ENCODE measurements around the gene TMEM253. TPM values are rescaled to one million over a fixed set of nuclear protein-coding genes. Genes with fewer than 3 reads are reported as not detected.

Gene TMEM253
- polyA plus RNA-seq, 1 experiment: 0.75 TPM

DNA sequence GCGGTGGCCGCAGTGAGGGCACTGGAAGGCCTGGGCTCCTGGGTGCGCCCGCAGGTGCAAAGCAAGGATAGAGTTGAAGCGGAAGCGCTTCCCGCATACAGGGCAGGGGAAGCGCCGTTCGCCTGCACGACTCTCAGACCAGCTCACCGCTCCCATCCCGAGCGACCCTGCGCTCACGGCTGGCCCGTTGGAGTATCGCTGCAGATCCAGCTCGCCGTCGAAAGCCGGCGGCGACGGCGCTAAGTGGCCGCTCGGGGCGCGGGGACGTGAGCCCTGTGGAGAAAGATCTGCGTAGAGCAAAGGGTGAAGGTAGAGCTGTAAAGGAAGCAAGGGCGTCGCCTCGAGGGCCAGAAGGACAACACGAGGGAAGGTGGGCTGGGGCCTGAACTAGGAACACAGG lies 7.8 kb upstream of the TMEM253 start:
- Histone ChIP-seq H3K36me3 (ENCODE audit: control insufficient read depth, insufficient read depth, low read length) (peaks cover 7% of the 10 kb centered on the region), H3K4me3 (ENCODE audit: low read depth, low read length) (no peak overlapping the region), H3K27me3 (ENCODE audit: control insufficient read depth, insufficient read depth, low read length) (no peaks in the 10 kb centered on the region)
- TF ChIP-seq, protein P1, sequence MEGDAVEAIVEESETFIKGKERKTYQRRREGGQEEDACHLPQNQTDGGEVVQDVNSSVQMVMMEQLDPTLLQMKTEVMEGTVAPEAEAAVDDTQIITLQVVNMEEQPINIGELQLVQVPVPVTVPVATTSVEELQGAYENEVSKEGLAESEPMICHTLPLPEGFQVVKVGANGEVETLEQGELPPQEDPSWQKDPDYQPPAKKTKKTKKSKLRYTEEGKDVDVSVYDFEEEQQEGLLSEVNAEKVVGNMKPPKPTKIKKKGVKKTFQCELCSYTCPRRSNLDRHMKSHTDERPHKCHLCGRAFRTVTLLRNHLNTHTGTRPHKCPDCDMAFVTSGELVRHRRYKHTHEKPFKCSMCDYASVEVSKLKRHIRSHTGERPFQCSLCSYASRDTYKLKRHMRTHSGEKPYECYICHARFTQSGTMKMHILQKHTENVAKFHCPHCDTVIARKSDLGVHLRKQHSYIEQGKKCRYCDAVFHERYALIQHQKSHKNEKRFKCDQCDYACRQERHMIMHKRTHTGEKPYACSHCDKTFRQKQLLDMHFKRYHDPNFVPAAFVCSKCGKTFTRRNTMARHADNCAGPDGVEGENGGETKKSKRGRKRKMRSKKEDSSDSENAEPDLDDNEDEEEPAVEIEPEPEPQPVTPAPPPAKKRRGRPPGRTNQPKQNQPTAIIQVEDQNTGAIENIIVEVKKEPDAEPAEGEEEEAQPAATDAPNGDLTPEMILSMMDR (IDR thresholded peaks at IDR 0.05; ENCODE audit: insufficient read depth, low read depth, low read length): no peak
- POLR2A ChIA-PET: interaction anchor here (0.5 kb wide), 1 partner anchor 21 kb away, joined by 8 read pairs; no protein-coding TSS in a partner anchor
- DNase-seq (ENCODE audit: low read depth): no peak
- CTCF ChIA-PET: interaction anchor here (0.8 to 7.8 kb wide), 27 partner anchors 9 to 730 kb away, joined by 3 to 202 read pairs (median 8); partner anchors contain the start of genes ARHGEF40, RNASE13, RNASE8 and SLC39A2

DNA sequence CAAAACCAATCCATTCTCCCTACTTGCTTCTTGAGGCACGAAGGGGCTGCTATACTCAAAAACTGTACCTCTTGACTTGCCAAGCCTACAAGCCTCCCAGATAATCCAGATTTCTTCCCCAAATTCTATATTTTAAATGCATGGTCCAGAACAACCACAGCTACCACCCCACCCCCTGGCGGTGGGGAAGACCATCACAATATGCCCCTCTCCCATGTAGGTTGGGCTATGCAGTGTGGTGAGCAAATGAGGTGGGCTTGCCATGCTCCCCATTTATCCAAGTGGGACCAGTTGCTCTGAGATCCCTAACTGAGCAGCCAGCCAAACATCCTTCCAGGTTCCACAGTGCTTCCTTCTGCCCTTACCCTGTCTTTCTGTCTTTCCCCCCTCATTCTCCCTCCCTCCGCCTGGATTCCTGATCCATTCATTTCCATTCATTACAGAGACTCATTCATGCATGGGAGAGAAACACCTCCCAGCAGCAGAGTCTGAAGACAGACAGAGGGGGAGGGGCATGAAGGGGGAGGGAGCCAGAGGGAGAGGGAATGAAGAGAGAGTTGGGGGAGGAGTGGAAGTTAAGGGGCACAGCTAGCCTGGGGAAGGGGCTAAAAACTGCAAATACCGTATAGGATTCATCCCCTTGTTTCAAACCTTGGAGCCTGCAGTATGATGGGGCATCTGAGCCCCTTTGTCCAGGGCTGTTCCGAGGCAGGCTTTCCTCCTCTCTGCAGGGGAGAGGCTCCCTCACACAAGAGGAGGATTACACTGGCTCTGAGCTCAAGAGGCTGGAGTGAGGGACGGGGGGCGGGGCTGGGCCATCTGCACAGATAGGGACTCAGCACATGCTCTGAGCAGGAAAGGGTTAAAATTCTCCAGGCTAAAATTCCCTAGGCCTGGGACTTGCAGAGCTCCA lies 6.8 kb upstream of the TMEM253 start:
- ChIA-PET POLR2A (no interaction called here), CTCF (interaction anchor here (1.0 to 7.8 kb wide), 14 partner anchors 10 to 706 kb away, joined by 3 to 202 read pairs (median 22); partner anchors contain the start of genes ARHGEF40, RNASE13, SLC39A2 and TMEM253)
- H3K36me3 ChIP-seq (ENCODE audit: control insufficient read depth, insufficient read depth, low read length): peaks cover 4% of the 10 kb centered on the region
- H3K4me3 ChIP-seq (ENCODE audit: low read depth, low read length): no peak overlapping the region
- no peak for DNase-seq (ENCODE audit: low read depth)
- TF ChIP-seq, protein P1 (IDR thresholded peaks at IDR 0.05; ENCODE audit: insufficient read depth, low read depth, low read length): peak; percentile 42
- H3K27me3 ChIP-seq (ENCODE audit: control insufficient read depth, insufficient read depth, low read length): no peaks in the 10 kb centered on the region

DNA sequence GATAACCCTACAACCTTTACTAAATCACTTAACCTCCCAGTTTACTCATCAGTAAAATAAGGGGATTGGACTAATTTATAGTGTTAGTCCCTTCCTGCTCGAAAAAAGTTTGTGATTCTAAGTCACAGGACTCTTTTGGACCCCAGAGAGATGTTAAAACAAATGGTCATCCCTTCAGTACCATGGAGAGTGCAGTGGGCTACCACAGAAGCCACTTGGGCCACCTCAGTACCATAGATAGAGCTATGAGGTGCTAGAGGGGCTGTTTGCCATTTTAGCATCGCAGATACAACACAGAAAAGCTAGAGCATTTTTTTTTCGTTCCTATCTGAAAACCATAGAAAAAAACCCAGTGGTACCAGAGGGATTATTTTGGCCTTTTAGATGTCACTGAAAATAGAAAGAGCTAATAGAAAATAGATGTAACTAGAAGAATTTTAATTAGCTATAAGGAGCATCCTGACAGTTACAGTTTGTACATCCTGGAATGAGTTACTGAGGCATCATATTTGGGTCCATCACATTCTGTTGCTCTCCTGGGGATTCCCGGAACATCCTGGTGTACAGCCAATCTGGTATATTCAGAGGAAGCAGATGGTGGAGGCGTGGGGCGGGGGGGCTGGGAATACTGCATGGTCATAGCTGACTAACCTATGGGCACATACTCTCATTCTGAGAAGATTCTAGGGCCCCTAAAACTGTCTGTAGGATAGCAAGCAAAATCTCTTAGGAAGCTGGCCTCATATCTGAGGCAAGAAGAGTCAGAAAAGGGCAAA lies 5.2 kb upstream of the TMEM253 start:
- CTCF ChIA-PET: interaction anchor here (0.7 to 7.8 kb wide), 8 partner anchors 8 to 124 kb away, joined by 3 to 202 read pairs (median 61); partner anchors contain the start of genes ARHGEF40 and TMEM253
- POLR2A ChIA-PET: no interaction called here
- TF ChIP-seq, protein P1 (IDR thresholded peaks at IDR 0.05; ENCODE audit: insufficient read depth, low read depth, low read length): no peak
- no peak for DNase-seq (ENCODE audit: low read depth)
- H3K4me3 ChIP-seq (ENCODE audit: low read depth, low read length): no peak overlapping the region
- H3K27me3 ChIP-seq (ENCODE audit: control insufficient read depth, insufficient read depth, low read length): no peaks in the 10 kb centered on the region
- H3K36me3 ChIP-seq (ENCODE audit: control insufficient read depth, insufficient read depth, low read length): peaks cover 4% of the 10 kb centered on the region; the same call in 1 of the 2 replicates

DNA sequence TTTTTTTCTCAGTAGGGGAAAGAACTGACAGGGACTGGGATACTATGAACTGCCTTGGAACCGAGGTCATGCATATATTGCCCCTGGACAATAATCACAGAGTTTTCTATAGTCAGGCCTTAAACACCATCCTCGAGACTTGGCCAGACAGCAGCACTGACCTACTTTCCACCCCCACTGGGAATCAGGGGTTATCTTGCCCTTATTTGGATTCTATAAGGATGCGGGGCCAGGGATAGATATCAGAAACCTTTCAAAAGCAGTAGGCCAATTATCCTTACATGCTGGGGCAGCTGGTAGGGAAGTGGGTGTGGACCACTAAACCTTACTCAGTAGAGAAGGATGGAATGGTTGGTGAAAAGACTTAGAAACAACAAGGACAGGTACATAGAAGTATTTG lies 4.4 kb upstream of the TMEM253 start:
- Histone ChIP-seq H3K36me3 (ENCODE audit: control insufficient read depth, insufficient read depth, low read length) (peaks cover 4% of the 10 kb centered on the region; the same call in 1 of the 2 replicates), H3K4me3 (ENCODE audit: low read depth, low read length) (no peak overlapping the region), H3K27me3 (ENCODE audit: control insufficient read depth, insufficient read depth, low read length) (0 out of 2 replicates have a peak, but pooled peaks cover 1% of the 10 kb centered on the region)
- DNase-seq (ENCODE audit: low read depth): no peak
- ChIA-PET POLR2A (no interaction called here), CTCF (interaction anchor here (0.6 to 7.8 kb wide), 8 partner anchors 8 to 104 kb away, joined by 3 to 202 read pairs (median 62); partner anchors contain the start of genes ARHGEF40 and TMEM253)
- TF ChIP-seq, protein P1 (IDR thresholded peaks at IDR 0.05; ENCODE audit: insufficient read depth, low read depth, low read length): no peak
